Measurements from ENCODE around the gene HPCAL1.

- TF ChIP-seq, protein P1, sequence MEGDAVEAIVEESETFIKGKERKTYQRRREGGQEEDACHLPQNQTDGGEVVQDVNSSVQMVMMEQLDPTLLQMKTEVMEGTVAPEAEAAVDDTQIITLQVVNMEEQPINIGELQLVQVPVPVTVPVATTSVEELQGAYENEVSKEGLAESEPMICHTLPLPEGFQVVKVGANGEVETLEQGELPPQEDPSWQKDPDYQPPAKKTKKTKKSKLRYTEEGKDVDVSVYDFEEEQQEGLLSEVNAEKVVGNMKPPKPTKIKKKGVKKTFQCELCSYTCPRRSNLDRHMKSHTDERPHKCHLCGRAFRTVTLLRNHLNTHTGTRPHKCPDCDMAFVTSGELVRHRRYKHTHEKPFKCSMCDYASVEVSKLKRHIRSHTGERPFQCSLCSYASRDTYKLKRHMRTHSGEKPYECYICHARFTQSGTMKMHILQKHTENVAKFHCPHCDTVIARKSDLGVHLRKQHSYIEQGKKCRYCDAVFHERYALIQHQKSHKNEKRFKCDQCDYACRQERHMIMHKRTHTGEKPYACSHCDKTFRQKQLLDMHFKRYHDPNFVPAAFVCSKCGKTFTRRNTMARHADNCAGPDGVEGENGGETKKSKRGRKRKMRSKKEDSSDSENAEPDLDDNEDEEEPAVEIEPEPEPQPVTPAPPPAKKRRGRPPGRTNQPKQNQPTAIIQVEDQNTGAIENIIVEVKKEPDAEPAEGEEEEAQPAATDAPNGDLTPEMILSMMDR (IDR thresholded peaks at IDR 0.05; ENCODE audit: control extremely low read depth in 1 of 3, insufficient read depth in 1 of 3, low read depth in 1 of 3, low read length in 3 of 3) = no peak
- no peak for TF ChIP-seq RAD21 (IDR thresholded peaks at IDR 0.05 in 1 of 2, conservative IDR thresholded peaks at IDR 0.05 in 1 of 2; ENCODE audit: low read depth in 2 of 2, low read length in 2 of 2)
- no peak for TF ChIP-seq NRF1 (IDR thresholded peaks at IDR 0.05; ENCODE audit: low read depth, low read length)
- no peak for TF ChIP-seq USF2 (IDR thresholded peaks at IDR 0.05; ENCODE audit: low read length)
- TF ChIP-seq JUN (IDR thresholded peaks at IDR 0.05; ENCODE audit: low read depth, low read length) = no peak
- TF ChIP-seq POLR2A (IDR thresholded peaks at IDR 0.05; ENCODE audit: control extremely low read depth in 1 of 2, low read depth in 2 of 2, low read length in 2 of 2) = no peak
- no peak for TF ChIP-seq TAF1 (IDR thresholded peaks at IDR 0.05; ENCODE audit: low read depth, low read length)
- no peak for TF ChIP-seq HDAC2 (IDR thresholded peaks at IDR 0.05; ENCODE audit: borderline replicate concordance in 1 of 2, low read depth in 2 of 2, low read length in 2 of 2)
- TF ChIP-seq PHF8 (conservative IDR thresholded peaks at IDR 0.05; ENCODE audit: low read depth, low read length) = no peak
- TF ChIP-seq KDM5A (IDR thresholded peaks at IDR 0.05; ENCODE audit: low read length) = no peak
- no peak for TF ChIP-seq SP1 (IDR thresholded peaks at IDR 0.05; ENCODE audit: low read depth, low read length)
- TF ChIP-seq, protein P2, sequence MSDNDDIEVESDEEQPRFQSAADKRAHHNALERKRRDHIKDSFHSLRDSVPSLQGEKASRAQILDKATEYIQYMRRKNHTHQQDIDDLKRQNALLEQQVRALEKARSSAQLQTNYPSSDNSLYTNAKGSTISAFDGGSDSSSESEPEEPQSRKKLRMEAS (IDR thresholded peaks at IDR 0.05) = no peak
Measured at GRCh38 chr2:10475811-10476660, 173.3 kb downstream of the HPCAL1 start.
